HG02973 (cell line): ENCODE measurements around the gene SLC8A1.

Experiments used
- ATAC-seq: cut with Tn5 transposase; IDR thresholded peaks from one replicate; pipeline ENCODE4 v1.9.1; 2021; ENCODE audit warnings: moderate library complexity; ENCODE audit not compliant: unreplicated experiment

The SLC8A1 gene

DNA sequence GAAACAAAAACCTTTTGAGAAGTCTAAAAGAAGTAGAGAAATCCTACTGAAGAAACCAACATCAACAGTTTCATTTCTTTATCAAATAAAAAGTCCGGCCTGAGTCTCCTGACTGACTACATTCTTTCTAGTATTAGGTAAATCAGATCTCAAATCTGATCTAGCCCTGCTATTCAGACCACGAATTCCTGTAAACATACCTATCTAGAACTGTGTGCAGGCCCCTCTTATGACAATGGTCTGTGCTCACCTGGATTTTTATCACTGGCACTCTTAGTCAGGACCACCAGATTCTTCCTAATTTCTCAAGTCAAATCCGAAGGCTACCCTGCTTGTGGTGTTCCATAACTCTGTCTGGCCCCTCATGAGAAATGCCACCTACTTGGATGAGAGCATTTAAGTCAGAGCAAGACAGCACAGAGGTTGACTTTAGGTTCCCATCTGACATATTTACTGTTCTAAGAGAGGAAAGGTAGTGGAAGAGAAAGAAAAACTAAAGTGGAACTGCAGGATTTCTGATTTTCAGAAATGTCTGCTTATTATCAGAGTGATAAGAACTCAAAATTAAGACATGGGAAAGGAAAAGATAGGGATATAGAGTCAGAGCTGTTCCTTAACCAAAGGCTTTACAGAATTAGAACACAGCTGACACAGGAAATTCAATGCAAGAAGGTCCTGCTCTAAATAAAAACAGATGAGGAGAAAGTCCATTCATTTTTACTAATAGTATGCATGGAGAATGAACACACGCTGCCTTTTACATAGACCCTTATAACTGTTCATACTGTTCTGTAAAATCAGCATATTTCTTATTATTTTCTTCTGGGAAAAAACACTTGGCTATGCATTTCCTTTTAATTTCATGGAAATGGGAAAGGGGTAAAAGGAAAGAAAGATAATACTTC lies 56.5 kb downstream of the SLC8A1 start:
- no peak for ATAC-seq

GRCh38 chr2:40394597-40394996 lies 57.3 kb downstream of the SLC8A1 start:
- no peak for ATAC-seq

GRCh38 chr2:40394031-40394430 lies 57.9 kb downstream of the SLC8A1 start:
- no peak for ATAC-seq

DNA sequence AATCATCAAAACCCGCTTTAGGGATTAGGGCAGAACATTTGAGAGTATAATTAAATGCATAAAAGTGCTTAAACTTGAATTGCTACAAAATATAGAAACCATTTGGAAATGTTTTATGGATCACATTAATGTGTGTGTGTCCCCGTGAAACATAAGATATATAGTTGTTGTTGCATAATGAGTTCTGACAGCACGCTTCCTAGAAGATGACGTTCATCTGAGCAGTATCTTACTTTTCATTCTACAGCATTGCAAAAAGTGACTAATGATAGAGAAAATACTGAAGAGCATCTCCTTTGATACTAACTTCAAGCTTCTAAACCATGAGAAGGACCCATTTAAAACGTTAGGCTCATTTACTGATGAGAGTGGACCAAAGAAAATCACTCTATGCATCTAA lies 63.7 kb downstream of the SLC8A1 start:
- no peak for ATAC-seq

DNA sequence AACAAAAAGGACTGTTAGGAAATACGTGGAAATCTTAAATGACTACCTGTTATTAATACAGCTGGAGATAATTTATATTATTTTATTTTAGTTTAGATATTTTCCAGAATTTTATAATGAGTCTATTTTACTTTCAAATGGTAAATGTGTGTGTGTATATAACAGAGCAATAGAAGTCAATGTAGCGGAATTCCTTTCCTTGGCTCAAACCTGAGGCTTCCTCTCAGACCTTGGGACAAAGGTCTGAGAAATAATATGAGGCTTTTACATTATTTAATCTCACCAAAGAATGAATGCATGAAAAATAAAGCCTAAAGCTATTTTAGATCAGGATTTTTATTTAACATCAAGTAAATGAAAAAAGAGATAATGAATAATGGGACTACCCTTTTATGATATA lies 65.7 kb downstream of the SLC8A1 start:
- no peak for ATAC-seq

DNA sequence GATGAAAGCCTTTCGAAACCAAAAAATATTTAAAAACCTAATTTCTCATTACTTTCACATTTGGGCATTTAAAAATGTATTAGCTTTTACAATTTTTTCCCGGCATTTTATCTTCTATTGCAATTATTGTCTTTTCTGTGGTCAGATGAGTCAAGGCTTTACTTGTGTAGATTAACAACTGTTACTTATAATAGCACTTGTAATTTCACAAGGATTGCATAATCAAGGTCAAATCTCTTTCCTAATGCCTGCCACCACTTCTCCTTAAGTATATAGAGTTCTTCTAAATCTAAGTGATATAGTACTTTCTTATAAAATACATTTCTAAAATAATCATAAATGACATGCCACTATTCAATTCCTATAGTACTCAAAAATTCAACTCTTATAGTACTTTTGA lies 67.2 kb downstream of the SLC8A1 start:
- ATAC-seq, result no peak

DNA sequence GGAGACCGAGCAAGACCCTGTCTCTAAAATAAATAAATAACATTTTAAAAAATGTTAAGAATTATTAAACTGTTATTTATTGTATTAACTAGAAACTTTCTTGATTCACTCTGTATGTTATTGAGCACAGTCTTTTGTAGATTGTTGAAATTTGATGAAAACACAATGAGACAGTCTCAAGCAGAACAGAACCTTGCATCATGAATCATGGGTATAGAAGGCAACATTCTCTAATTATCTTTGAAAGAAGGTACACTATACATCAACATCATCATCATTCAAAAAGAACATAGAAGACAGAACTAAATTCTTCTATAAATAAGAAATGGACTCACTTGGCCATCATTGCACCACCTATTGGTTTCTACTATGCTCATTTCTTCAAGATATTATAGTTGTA lies 67.7 kb downstream of the SLC8A1 start:
- ATAC-seq, result no peak

DNA sequence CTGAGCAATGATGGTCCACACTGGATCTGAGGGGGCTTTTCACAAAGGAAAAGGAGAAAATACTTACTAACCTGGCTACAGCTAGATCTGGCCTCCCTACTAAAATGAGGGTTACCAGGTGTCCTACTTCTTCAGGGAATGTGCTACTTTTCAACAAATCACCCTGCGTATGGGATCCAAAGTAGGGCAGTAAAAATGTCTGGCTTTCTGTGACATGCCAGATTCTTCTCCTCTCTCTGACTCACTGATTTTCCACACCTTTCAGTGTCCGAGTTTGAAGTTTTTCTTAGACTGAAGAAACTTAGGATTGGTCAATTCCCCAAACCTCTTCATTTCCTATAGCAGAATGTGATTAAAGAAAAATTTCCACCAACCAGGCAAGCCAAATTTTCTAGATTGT lies 71.2 kb downstream of the SLC8A1 start:
- no peak for ATAC-seq

DNA sequence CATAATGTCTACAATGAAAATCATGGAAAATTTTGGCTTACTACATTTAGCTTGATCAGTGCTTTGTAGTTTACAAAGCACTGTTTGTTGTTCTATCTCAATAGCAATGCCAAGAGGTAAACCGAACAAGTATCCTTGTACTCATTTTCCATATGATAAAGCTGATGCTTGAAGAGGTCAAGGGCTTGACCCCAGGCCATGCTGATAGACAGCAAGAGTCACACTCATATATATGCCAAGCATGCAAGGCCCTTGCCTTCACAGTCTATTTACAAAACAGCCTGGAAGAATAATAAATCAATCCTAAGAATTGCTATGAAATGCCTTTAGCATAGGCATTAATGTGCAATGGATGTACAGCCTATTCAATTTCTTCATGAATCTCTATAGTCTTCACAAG lies 71.8 kb downstream of the SLC8A1 start:
- no peak for ATAC-seq

DNA sequence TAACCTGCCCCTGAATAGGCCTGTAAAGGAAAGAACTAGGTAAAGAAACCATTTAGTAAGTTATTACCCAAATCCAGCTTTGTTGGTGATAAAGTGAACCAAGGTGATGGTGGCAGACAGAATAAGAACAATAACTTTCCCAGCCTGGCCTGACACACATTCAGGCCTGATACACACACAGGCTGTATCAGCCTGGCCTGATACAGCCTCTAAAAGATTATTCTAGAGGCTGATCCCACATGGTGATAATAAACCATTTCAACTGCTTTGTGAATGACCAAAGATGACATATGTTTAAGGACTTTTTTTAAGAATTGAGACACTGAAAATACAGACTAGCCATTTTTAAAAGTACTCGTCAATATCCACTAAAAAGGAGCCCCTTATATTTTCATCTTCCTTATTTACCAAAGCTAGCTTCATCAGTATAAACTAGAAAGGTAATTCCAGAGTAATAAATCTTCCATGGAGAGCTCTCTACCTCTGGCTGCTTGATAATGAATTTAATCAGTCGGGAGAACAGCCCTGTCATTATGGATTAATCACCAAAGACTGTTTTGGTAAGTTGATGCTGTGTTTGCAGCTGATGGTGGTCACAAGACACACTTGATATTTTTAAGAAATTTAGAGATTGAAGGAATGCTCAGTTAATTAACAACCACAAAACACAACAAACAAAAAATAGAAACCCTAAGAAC lies 77.2 kb downstream of the SLC8A1 start:
- no peak for ATAC-seq

GRCh38 chr2:40373111-40373510 lies 78.8 kb downstream of the SLC8A1 start:
- ATAC-seq, result no peak

- no peak for ATAC-seq
Measured at GRCh38 chr2:40372283-40372985, 79.5 kb downstream of the SLC8A1 start.

- ATAC-seq, result no peak
Measured at GRCh38 chr2:40371525-40372282, 80.2 kb downstream of the SLC8A1 start.

- ATAC-seq, result no peak
Measured at GRCh38 chr2:40370007-40370395, 81.9 kb downstream of the SLC8A1 start.

GRCh38 chr2:40369267-40370006 lies 82.5 kb downstream of the SLC8A1 start:
- ATAC-seq, result no peak

- no peak for ATAC-seq
Measured at GRCh38 chr2:40367652-40368051, 84.2 kb downstream of the SLC8A1 start.

DNA sequence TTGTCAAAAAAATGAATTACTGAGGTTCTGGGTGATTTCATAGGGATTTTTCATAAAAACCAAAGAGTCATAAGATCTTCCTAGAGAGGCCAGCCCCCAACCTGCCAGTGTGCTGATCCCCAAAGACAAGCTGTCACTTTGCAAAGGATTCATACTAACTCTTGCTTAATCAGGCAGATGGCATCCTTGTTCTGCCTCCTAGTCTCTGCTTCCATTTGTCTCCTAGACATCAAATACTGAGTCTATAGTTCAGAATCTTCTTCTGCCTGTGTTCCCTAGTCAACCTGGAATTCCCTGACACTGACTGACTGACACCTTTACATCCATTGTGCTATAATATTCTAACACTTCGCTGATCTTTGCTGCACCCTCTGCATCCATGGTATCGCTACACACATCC lies 84.9 kb downstream of the SLC8A1 start:
- ATAC-seq, result no peak

GRCh38 chr2:40364151-40364874 lies 87.6 kb downstream of the SLC8A1 start:
- no peak for ATAC-seq

DNA sequence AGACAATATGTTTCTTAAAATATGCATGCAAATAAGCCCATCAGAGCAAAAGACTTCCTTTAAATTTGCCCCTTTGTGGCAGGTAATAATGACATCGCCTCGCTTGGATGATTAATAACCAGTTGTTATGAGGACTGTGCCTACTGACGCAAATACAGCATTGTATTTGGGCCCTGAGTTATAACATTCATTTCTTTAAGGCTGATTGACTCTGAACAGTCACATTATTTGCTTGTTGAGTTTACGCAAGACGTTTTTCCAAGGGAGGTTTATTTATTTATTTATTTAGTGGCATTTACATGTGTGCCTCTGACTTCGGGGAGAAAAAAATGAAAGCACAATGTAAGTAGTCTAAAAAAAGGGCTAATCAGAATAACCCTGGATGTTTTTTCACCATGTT lies 88.3 kb downstream of the SLC8A1 start:
- ATAC-seq, result no peak

DNA sequence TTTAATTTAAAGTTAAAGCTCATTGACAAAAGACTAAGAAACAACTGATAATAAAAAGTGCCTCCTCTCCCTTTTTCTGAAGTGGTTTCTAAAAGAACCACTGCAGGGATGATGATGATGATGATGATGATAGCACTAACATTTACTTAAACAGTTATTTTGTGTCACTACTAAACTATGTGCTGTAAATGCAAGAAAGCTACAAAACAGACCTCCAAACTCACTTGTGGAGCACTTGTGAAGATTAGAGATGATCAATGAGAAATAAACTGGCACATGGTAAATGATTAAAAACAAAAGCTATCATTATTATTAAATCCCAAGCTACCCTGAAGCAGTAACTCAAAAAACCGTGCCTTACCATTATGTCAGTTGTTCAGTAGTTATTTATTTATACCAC lies 88.7 kb downstream of the SLC8A1 start:
- ATAC-seq, result no peak
